ENCODE measurements around the gene ZFAND2B.

ZFAND2B gene

DNA sequence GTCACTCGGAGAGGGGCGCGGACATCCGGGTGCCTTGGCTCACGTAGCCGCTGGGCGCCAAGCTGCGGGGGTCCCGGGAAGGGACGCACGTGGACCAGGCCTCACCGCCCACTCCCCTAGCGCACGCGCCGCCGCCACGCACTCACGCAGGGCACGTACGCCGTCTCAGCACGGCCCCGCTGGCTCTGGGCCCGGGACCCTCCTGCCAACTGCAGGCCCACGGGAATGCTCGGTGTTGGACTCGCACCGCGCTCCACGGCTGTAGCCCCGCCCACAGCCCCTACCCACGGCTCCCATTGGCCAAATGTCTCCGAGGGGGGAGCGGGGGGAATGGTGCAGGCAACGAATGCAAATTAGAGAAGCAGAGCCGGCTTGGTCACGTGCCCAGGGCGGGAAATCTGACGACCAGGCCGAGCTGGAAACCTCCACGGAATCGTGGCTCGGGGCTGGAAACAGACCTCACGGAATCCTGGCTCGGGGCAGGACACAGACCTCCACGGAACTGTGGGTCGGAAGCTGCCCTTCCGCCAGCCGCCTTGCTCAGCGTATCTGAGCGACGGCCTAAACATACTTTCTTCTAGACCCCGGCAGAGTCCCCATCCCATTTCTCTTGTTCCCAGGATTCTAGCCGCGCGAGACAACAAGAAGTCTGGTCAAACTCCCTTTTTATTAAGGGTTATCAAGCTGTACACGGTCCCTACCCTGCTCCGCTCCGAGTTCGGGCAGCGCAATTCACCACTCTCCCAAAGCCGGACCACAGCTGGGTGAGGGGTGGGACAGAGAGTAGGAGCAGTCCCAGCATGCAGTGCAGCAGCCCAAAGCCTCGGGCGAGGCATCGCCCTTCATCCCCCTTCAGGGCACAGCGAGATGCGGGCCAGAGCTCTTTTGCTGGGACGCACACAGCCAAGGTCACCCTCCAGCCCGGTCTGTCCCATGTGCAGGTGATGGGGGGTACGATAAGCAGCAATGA is 12.4 kb downstream of the ZFAND2B start, which contains the start of gene ABCB6:
Gene ABCB6 (minus strand): TSS at position 227 of the 970 bp plus-strand sequence. CDS start 285 bp downstream, outside the sequence.
- Mint-ChIP-seq H3K27ac (peak within 1 kb of the TSS; percentile 84), H3K27me3 (no peaks in the 10 kb centered on the region), H3K36me3 (ENCODE audit: low read depth) (peaks cover 39% of the 10 kb centered on the region), H3K9me3 (no peaks in the 10 kb centered on the region), H3K4me1 (ENCODE audit: low read depth) (peaks cover 23% of the 10 kb centered on the region), H3K4me3 (peak within 1 kb of the TSS; percentile 85)

DNA sequence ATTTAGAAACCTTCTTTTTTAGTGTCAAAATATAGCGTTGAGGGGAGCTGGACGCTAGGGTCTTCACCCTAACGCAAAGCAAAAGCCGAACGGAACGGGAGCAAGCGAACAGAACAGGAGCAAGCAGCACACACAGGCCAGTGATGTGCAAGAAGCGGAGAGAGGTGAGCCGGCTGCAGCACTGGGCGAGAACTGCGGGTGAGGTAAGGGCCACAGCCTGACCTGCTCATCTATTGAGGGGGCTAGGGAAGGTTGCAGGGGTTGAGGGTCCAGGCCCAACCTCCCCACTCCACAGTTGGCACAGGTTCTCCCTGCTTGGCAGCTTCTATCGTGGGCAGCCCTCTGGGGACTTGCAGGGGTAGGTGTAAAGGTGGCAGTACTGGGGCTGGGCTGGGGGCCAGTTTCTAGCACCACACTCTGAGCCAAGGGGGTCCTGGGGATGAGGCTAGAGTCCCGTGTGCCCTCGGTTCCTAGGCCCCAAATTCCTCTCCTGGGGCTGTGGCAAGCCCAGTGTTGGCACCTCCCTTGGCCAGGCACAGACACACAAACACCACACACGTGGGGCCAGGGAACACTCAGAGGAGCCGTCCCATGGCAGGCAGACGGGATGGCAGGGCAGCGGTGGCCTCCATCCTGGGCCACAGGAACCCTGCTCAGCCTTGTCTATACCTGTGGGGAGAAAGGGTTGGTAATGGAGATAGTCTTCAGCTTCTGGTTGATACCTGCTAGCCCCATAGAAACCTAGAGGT is 13.4 kb downstream of the ZFAND2B start:
- Mint-ChIP-seq H3K4me3 (no peak overlapping the region), H3K36me3 (ENCODE audit: low read depth) (peaks cover 40% of the 10 kb centered on the region), H3K9me3 (no peaks in the 10 kb centered on the region), H3K27me3 (no peaks in the 10 kb centered on the region), H3K4me1 (ENCODE audit: low read depth) (peaks cover 24% of the 10 kb centered on the region), H3K27ac (no peak overlapping the region)

DNA sequence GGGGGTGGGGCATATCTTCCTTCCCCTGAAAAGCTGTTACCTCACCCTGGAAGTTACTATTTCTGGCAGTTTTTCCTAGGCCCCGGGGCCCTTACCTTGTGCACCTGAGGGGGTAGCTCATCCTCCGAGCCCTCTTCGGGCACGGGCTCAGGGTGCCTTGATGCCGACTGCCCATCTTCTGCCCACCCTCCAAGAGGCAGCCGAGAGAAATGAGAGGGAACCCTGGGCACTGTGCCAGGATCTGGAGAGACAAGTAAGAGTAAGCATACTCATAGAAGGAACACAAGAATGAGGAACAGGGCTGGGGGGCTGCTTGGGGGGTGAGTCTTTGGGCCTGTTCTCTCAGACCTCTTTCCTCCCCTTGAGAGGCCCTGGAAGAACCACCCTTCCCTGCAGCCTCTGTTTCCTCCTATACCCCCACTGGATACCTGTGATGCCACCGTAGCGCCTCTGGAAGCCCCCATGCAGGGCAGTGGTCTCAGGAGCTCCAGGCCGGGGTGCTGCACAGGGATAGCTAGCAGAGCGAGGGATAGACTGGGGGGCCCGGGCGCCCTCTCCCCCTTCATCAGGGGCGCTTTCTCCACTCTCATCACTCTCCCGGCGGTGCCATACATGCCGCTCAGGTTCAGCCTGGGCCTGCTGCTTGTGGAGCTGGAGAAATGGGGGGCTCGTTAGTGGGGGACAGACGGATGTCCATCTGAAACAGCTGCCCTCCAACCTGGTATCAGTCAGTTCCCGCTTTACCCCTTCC is 14.2 kb downstream of the ZFAND2B start:
- Mint-ChIP-seq H3K4me3 (no peak overlapping the region), H3K4me1 (ENCODE audit: low read depth) (peaks cover 29% of the 10 kb centered on the region), H3K36me3 (ENCODE audit: low read depth) (peaks cover 46% of the 10 kb centered on the region), H3K27ac (no peak overlapping the region), H3K9me3 (no peaks in the 10 kb centered on the region), H3K27me3 (no peaks in the 10 kb centered on the region)

DNA sequence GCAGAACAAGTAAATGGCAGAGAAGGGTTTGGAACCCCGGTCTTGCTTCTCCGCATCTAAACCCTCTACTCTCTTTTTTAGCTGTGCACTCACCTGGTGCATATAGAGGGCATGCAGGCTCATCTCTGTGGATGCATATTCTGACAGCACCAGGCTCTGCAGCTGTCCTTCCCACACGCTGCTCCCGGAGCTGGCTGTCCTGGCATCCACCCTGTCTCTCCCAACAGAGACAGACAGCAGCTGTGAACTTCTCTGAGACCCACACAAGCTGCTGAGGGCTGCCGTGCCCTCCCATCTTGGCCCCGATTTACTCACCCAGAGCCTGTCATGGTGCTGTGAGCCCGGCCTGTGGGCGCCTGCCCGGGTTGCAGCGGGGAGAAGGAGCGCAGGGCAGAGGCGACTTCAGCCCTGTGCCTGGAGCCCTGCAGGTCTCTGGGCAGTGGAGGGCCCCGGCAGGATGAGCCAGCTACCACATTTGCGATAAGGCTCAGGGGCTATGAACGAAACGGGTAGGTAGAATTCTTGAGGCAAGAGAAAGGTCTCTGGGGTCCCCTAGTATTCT is 15.5 kb downstream of the ZFAND2B start:
- Mint-ChIP-seq H3K27ac (no peak overlapping the region), H3K27me3 (no peaks in the 10 kb centered on the region), H3K36me3 (ENCODE audit: low read depth) (peaks cover 48% of the 10 kb centered on the region), H3K4me3 (no peak overlapping the region), H3K4me1 (ENCODE audit: low read depth) (peaks cover 27% of the 10 kb centered on the region), H3K9me3 (no peaks in the 10 kb centered on the region)

DNA sequence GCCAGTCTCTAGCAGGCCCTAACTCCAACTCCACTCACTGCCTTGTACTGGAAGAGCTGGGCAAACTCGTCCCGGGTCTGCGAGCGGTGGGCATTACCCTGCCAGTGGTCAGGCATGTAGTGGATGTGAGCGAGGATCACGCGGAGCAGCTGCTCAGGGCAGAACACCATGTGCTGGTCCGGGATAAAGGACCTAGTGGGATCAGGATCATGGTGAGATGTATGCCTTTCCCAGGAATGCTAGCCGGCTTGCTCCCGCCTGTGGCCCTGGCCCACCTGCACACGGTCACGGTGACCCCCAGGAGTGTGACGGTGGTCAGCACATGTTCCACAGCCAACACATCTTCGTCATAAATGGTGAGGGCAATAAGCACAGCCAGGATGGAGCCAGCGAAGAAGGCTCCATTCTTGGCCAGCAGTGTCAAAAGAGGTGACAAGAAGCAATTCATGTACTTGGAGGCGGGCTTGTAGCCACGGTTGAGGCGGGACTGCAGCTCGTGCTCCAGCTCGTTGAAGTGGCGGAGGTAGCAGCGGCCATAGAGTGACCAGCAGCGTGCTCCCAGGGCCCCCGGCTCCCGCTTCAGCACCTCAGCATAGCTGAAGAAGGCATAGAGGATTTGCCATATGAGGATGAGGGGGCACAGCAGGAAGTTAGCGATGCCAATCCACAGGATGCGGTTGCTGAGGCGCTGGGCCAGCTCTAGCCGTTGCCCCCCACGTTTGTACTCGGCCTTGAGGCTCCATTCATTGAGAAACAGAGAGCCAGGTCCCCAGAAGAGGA is 17.4 kb downstream of the ZFAND2B start:
- H3K9me3 Mint-ChIP-seq, result no peaks in the 10 kb centered on the region
- H3K27me3 Mint-ChIP-seq, result no peaks in the 10 kb centered on the region
- no peak overlapping the region for H3K4me3 Mint-ChIP-seq
- H3K36me3 Mint-ChIP-seq (ENCODE audit: low read depth), result peaks cover 47% of the 10 kb centered on the region
- peaks cover 29% of the 10 kb centered on the region for H3K4me1 Mint-ChIP-seq (ENCODE audit: low read depth)
- no peak overlapping the region for H3K27ac Mint-ChIP-seq

DNA sequence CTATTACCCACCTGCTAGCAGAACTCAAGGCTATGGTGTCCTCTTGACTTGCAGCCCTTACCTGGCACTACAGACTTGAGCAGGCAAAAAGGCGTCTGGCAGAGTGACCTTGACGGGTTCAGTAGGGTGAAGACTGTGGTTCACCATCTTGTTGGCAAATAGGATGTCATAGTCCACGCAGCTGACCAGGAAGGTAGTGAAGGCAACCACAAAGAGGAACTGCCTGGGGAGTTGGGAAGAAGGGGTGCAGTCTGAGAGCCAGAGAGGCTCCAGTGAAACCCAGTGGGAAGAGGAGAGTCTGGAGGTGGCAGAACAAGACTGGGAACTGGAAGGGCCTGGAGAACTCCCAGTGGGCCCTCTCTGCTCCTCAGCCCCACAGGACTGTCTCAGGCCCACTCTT is 18.8 kb downstream of the ZFAND2B start:
- Mint-ChIP-seq H3K27ac (no peak overlapping the region), H3K36me3 (ENCODE audit: low read depth) (peaks cover 47% of the 10 kb centered on the region), H3K27me3 (no peaks in the 10 kb centered on the region), H3K4me3 (no peak overlapping the region), H3K4me1 (ENCODE audit: low read depth) (peaks cover 32% of the 10 kb centered on the region), H3K9me3 (no peaks in the 10 kb centered on the region)

DNA sequence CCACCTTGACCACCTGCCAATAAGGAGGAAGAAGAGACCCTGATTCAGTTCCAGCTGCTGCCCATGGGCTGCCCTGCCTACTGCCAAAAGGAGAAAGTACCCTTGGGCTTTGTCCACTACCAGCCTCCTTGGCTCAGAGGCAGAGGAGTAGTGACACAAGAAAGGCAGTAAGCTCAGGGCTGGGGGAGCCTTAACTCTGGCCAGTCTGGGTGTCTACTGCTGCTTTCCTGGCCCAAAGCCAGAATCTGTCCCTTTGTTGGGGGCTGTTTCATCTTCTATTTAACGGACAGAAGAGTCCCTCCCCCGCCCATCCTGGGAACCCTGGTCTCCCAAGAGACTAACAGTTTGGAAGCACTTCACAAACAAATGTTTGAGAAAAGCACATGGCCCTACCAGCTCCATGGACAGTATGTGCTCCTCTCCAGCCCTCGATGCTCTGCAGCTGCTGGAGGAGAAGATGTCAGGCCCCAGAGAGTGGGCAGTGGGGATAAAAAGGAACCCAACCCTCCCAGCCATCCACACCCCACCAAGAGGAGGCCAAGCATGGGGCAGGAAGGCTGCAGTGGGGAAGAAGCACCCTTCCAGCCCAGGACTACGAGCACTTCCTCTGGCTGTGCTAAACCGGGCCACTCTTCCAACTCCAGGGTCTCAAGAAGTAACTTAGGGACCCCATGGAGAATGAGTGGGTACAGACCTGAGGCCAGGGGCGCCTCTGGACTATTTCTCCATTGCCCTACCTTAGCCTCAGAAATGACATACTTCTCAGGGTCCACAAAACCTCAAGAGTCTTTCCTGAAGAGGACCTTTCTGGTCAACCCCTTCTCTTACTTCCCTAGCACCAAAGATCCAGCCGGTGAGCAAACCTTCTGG is 21.7 kb downstream of the ZFAND2B start:
- H3K36me3 Mint-ChIP-seq (ENCODE audit: low read depth), result peaks cover 60% of the 10 kb centered on the region
- peak overlapping the region; percentile 100 for H3K4me3 Mint-ChIP-seq
- H3K27ac Mint-ChIP-seq, result peak overlapping the region; percentile 74
- H3K27me3 Mint-ChIP-seq, result no peaks in the 10 kb centered on the region
- H3K4me1 Mint-ChIP-seq (ENCODE audit: low read depth), result peaks cover 58% of the 10 kb centered on the region
- no peaks in the 10 kb centered on the region for H3K9me3 Mint-ChIP-seq

DNA sequence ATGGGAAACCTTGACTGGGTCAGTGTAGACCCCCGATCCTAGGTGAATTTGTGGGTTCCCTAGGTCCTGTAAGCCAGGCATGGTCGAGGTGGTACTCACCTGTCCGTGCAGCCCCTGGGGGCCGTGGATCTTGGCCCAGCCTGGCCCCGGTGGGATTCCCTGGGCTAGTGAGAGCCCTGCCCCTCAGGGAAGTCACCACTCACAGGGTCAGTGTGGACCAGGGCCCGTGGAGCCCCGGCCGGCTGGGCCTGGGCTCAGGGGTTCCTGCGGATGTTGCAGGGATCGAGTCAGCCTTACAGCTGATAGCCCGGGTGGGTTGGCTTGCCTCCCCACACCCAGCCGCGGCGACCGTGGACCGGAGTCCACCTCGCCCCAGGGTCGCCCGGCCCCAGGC is 22.3 kb downstream of the ZFAND2B start:
- Mint-ChIP-seq H3K27ac (peak overlapping the region; percentile 74), H3K27me3 (no peaks in the 10 kb centered on the region), H3K9me3 (no peaks in the 10 kb centered on the region), H3K4me1 (ENCODE audit: low read depth) (peaks cover 58% of the 10 kb centered on the region), H3K36me3 (ENCODE audit: low read depth) (peaks cover 61% of the 10 kb centered on the region), H3K4me3 (peak overlapping the region; percentile 100)

DNA sequence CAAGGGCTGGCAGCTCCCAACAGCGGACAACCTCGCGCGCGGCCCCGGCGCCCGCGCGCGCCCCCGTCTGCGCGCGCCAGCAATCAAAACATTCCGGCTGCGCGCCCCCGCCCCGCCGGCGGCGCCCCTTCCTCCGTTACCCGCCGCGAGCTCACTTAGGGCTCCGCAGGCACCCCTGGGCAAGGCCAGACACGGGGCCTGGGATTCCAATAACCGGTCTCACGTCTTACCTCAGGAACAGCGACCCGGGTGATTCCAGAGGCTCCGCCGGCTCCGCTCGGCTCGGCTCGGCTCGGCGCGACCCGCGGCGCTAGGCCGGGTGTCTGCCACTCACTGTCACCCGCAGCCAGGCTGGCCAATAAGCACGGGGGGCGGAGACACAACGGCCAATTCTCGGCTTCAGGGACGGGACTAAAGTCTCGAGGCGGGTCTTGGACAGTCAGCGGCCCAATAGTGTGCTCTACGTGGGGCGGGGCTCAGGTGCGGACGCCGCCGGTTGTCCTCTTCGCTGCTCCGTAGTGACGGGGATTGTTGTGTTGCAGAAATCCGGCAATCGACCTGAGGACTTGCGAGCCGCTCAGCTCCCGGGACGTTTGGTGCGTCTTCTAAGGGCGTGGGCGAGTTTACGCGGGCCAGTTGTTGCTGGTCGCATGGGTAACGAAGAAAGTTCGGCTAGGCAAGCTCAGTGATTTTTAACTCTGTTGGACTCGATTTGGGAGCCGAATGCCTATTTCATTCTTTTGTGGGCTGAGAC is 22.9 kb downstream of the ZFAND2B start, which contains the start of the genes ANKZF1 and ATG9A:
Gene ANKZF1 (plus strand): TSS at position 502 of the 754 bp plus-strand sequence. CDS start 452 bp downstream, outside the sequence.
Gene ATG9A (minus strand): TSS at position 332 of the 754 bp plus-strand sequence. CDS start 1,612 bp downstream, outside the sequence.
- no peaks in the 10 kb centered on the region for H3K27me3 Mint-ChIP-seq
- H3K4me1 Mint-ChIP-seq (ENCODE audit: low read depth), result peaks cover 58% of the 10 kb centered on the region
- H3K36me3 Mint-ChIP-seq (ENCODE audit: low read depth), result peaks cover 61% of the 10 kb centered on the region
- H3K27ac Mint-ChIP-seq, result peak within 1 kb of the TSS; percentile 100
- H3K4me3 Mint-ChIP-seq, result peak within 1 kb of the TSS; percentile 100
- no peaks in the 10 kb centered on the region for H3K9me3 Mint-ChIP-seq

DNA sequence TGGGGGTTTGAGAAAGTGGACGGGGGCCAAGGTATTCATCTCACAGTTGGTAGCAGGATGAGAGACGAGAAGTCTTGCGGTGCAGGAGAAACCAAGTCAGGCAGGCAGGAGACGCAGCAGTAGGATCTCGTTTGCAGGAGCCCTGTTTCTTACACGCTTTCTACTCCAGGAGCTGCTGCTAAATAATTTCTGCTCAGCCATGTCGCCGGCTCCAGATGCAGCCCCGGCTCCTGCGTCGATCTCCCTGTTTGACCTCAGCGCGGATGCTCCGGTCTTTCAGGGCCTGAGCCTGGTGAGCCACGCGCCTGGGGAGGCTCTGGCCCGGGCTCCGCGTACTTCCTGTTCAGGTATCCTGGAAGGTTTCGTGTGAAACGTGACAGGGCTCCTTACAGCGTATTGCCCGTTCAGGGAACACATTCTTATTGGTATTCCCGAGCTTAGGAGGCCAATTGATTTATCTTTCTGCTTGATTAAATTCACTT is 23.5 kb downstream of the ZFAND2B start:
- peaks cover 59% of the 10 kb centered on the region for H3K36me3 Mint-ChIP-seq (ENCODE audit: low read depth)

DNA sequence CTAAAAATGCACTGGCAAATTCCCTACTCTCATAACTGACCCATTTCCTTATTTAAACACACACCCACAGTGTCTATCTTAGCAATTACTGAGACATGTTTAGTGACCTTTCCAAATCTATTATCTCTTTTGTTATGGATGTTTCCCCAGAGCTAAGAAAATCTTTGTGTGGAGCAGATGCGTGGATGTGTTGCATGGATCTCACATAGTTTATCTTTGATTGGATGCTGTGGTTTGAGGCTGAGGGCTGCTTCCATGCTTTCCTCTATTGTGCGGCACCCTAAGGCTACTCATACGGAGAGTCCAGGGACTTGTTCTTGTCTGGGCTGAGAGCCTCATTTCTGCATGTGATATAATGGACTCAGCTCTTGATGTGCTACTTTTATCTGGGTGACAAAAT is 27.7 kb downstream of the ZFAND2B start:
- H3K4me3 Mint-ChIP-seq, result no peak overlapping the region
- H3K27me3 Mint-ChIP-seq, result no peaks in the 10 kb centered on the region
- peaks cover 32% of the 10 kb centered on the region for H3K4me1 Mint-ChIP-seq (ENCODE audit: low read depth)
- no peaks in the 10 kb centered on the region for H3K9me3 Mint-ChIP-seq
- H3K36me3 Mint-ChIP-seq (ENCODE audit: low read depth), result peaks cover 78% of the 10 kb centered on the region
- H3K27ac Mint-ChIP-seq, result no peak overlapping the region

More for the DNA sequence above, 23.5 kb downstream of the ZFAND2B start:
- H3K27ac Mint-ChIP-seq, result peak overlapping the region; percentile 100
- H3K9me3 Mint-ChIP-seq, result no peaks in the 10 kb centered on the region
- peak overlapping the region; percentile 100 for H3K4me3 Mint-ChIP-seq
- peaks cover 54% of the 10 kb centered on the region for H3K4me1 Mint-ChIP-seq (ENCODE audit: low read depth)
- H3K27me3 Mint-ChIP-seq, result no peaks in the 10 kb centered on the region

DNA sequence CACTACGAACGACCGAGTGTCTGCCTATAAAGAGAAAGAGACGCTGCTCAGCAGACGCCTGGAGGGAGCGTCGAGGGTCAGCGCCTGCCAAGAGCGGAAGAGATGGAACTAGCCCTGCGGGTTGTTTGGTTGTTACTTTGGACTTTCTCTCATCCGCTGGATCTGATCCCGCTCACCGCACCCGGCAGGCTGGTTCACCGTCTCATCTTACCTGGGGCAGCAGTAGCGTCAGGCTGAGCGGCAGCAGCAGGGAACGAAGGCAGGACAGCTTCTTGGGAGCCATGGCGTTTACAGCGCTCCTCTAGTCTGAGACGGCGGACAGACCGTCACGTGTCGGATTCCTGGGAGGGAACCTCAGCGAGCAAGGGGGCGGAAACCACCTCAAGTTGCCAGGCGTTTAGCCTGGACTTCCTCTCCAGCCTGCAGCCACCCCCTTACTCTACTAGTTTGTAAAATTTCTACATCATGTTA is 36.7 kb downstream of the ZFAND2B start:
- Mint-ChIP-seq H3K27ac (no peak overlapping the region), H3K4me1 (ENCODE audit: low read depth) (peaks cover 41% of the 10 kb centered on the region), H3K4me3 (peak overlapping the region; percentile 64), H3K9me3 (no peaks in the 10 kb centered on the region), H3K27me3 (no peaks in the 10 kb centered on the region), H3K36me3 (ENCODE audit: low read depth) (peaks cover 11% of the 10 kb centered on the region)

Data from stimulated activated naive CD8-positive, alpha-beta T cell treated with anti-CD3 and anti-CD28 coated beads, Interleukin-15, Interleukin-2, amounts not matched to agents 100 ng/mL and 50 ng/mL, for 24 hours (primary cell).